Transverse colon (tissue), 3 donors: Measurements from ENCODE around the gene KRT40.

Experiments
- EP300 ChIP-seq: sonication (generic); formaldehyde crosslinking; IDR thresholded peaks from one replicate; pipeline ENCODE4 v1.6.1; 2017; ENCODE audit warnings: antibody characterized with exemption, low read depth
- POLR2AphosphoS5 ChIP-seq, 3 donors: sonication (generic); formaldehyde crosslinking; IDR thresholded peaks; one replicate each; pipeline ENCODE4 v1.6.1; 2016; ENCODE audit warnings: antibody characterized with exemption in 3 of 3

GRCh38 chr17:41008811-41009210, 24.7 kb upstream of the KRT40 start, which contains the start of gene KRTAP3-1:
- no peak for TF ChIP-seq EP300
- TF ChIP-seq POLR2AphosphoS5 (IDR thresholded peaks at IDR 0.05): no peak
